ENCODE measurements around the gene LCE6A.

LCE6A gene

GRCh38 chr1:152842556-152842955 is at the start of gene LCE6A:
Gene LCE6A (plus strand): TSS chr1:152842856. CDS start chr1:152843521, 665 bp downstream.
- no peaks in the 10 kb centered on the region for H3K36me3 ChIP-seq (ENCODE audit: control insufficient read depth in 1 of 2, insufficient read depth in 2 of 2, low read length in 2 of 2)
- H3K4me3 ChIP-seq (ENCODE audit: low read depth in 1 of 2, low read length in 2 of 2), result no peak within 1 kb of the TSS
- no peaks in the 10 kb centered on the region for H3K9me3 ChIP-seq (ENCODE audit: control insufficient read depth in 1 of 2, low read length in 2 of 2)
- H3K27ac ChIP-seq (ENCODE audit: low read length), result no peak within 1 kb of the TSS
- H3K4me1 ChIP-seq (ENCODE audit: control insufficient read depth in 1 of 2, insufficient read depth in 2 of 2, low read length in 2 of 2), result no peaks in the 10 kb centered on the region
- H3K27me3 ChIP-seq (ENCODE audit: low read depth, low read length), result no peaks in the 10 kb centered on the region

GRCh38 chr1:152795686-152796085 is 47.0 kb upstream of the LCE6A start:
- H3K4me3 ChIP-seq (ENCODE audit: low read depth in 1 of 2, low read length in 2 of 2), result no peak overlapping the region
- H3K27me3 ChIP-seq (ENCODE audit: low read depth, low read length), result no peaks in the 10 kb centered on the region
- H3K4me1 ChIP-seq (ENCODE audit: control insufficient read depth in 1 of 2, insufficient read depth in 2 of 2, low read length in 2 of 2), result no peaks in the 10 kb centered on the region
- no peaks in the 10 kb centered on the region for H3K36me3 ChIP-seq (ENCODE audit: control insufficient read depth in 1 of 2, insufficient read depth in 2 of 2, low read length in 2 of 2)
- no peak overlapping the region for H3K27ac ChIP-seq (ENCODE audit: low read length)
- H3K9me3 ChIP-seq (ENCODE audit: control insufficient read depth in 1 of 2, low read length in 2 of 2), result no peaks in the 10 kb centered on the region

GRCh38 chr1:152796421-152796820 is 46.2 kb upstream of the LCE6A start, which contains the start of gene LCE1D:
Gene LCE1D (plus strand): TSS chr1:152796721. CDS start chr1:152797795, 1,074 bp downstream.
- H3K9me3 ChIP-seq (ENCODE audit: control insufficient read depth in 1 of 2, low read length in 2 of 2), result no peaks in the 10 kb centered on the region
- no peak within 1 kb of the TSS for H3K27ac ChIP-seq (ENCODE audit: low read length)
- H3K4me1 ChIP-seq (ENCODE audit: control insufficient read depth in 1 of 2, insufficient read depth in 2 of 2, low read length in 2 of 2), result no peaks in the 10 kb centered on the region
- no peak within 1 kb of the TSS for H3K4me3 ChIP-seq (ENCODE audit: low read depth in 1 of 2, low read length in 2 of 2)
- no peaks in the 10 kb centered on the region for H3K27me3 ChIP-seq (ENCODE audit: low read depth, low read length)
- no peaks in the 10 kb centered on the region for H3K36me3 ChIP-seq (ENCODE audit: control insufficient read depth in 1 of 2, insufficient read depth in 2 of 2, low read length in 2 of 2)

GRCh38 chr1:152801333-152801732 is 41.3 kb upstream of the LCE6A start:
- no peak overlapping the region for H3K4me3 ChIP-seq (ENCODE audit: low read depth in 1 of 2, low read length in 2 of 2)
- H3K27ac ChIP-seq (ENCODE audit: low read length), result no peak overlapping the region
- H3K4me1 ChIP-seq (ENCODE audit: control insufficient read depth in 1 of 2, insufficient read depth in 2 of 2, low read length in 2 of 2), result no peaks in the 10 kb centered on the region
- H3K36me3 ChIP-seq (ENCODE audit: control insufficient read depth in 1 of 2, insufficient read depth in 2 of 2, low read length in 2 of 2), result no peaks in the 10 kb centered on the region
- H3K27me3 ChIP-seq (ENCODE audit: low read depth, low read length), result no peaks in the 10 kb centered on the region
- no peaks in the 10 kb centered on the region for H3K9me3 ChIP-seq (ENCODE audit: control insufficient read depth in 1 of 2, low read length in 2 of 2)

GRCh38 chr1:152806576-152806975 is 36.1 kb upstream of the LCE6A start, which contains the start of gene LCE1C:
Gene LCE1C (minus strand): TSS chr1:152806651. CDS start chr1:152805478, 1,173 bp downstream.
- Histone ChIP-seq H3K4me1 (ENCODE audit: control insufficient read depth in 1 of 2, insufficient read depth in 2 of 2, low read length in 2 of 2) (no peaks in the 10 kb centered on the region), H3K27ac (ENCODE audit: low read length) (no peak within 1 kb of the TSS), H3K9me3 (ENCODE audit: control insufficient read depth in 1 of 2, low read length in 2 of 2) (no peaks in the 10 kb centered on the region), H3K36me3 (ENCODE audit: control insufficient read depth in 1 of 2, insufficient read depth in 2 of 2, low read length in 2 of 2) (no peaks in the 10 kb centered on the region), H3K27me3 (ENCODE audit: low read depth, low read length) (no peaks in the 10 kb centered on the region), H3K4me3 (ENCODE audit: low read depth in 1 of 2, low read length in 2 of 2) (no peak within 1 kb of the TSS)

GRCh38 chr1:152811050-152811449 is 31.6 kb upstream of the LCE6A start:
- no peaks in the 10 kb centered on the region for H3K27me3 ChIP-seq (ENCODE audit: low read depth, low read length)
- H3K9me3 ChIP-seq (ENCODE audit: control insufficient read depth in 1 of 2, low read length in 2 of 2), result no peaks in the 10 kb centered on the region
- H3K36me3 ChIP-seq (ENCODE audit: control insufficient read depth in 1 of 2, insufficient read depth in 2 of 2, low read length in 2 of 2), result no peaks in the 10 kb centered on the region
- H3K4me3 ChIP-seq (ENCODE audit: low read depth in 1 of 2, low read length in 2 of 2), result no peak overlapping the region
- H3K27ac ChIP-seq (ENCODE audit: low read length), result no peak overlapping the region
- H3K4me1 ChIP-seq (ENCODE audit: control insufficient read depth in 1 of 2, insufficient read depth in 2 of 2, low read length in 2 of 2), result no peaks in the 10 kb centered on the region

GRCh38 chr1:152811671-152812070 is 31.0 kb upstream of the LCE6A start, which contains the start of gene LCE1B:
Gene LCE1B (plus strand): TSS chr1:152811971. CDS start chr1:152812447, 476 bp downstream.
- no peaks in the 10 kb centered on the region for H3K4me1 ChIP-seq (ENCODE audit: control insufficient read depth in 1 of 2, insufficient read depth in 2 of 2, low read length in 2 of 2)
- no peaks in the 10 kb centered on the region for H3K9me3 ChIP-seq (ENCODE audit: control insufficient read depth in 1 of 2, low read length in 2 of 2)
- no peaks in the 10 kb centered on the region for H3K36me3 ChIP-seq (ENCODE audit: control insufficient read depth in 1 of 2, insufficient read depth in 2 of 2, low read length in 2 of 2)
- H3K27ac ChIP-seq (ENCODE audit: low read length), result no peak within 1 kb of the TSS
- no peak within 1 kb of the TSS for H3K4me3 ChIP-seq (ENCODE audit: low read depth in 1 of 2, low read length in 2 of 2)
- H3K27me3 ChIP-seq (ENCODE audit: low read depth, low read length), result no peaks in the 10 kb centered on the region

- no peak overlapping the region for H3K4me3 ChIP-seq (ENCODE audit: low read depth in 1 of 2, low read length in 2 of 2)
- no peak overlapping the region for H3K27ac ChIP-seq (ENCODE audit: low read length)
- no peaks in the 10 kb centered on the region for H3K9me3 ChIP-seq (ENCODE audit: control insufficient read depth in 1 of 2, low read length in 2 of 2)
- no peaks in the 10 kb centered on the region for H3K27me3 ChIP-seq (ENCODE audit: low read depth, low read length)
- H3K36me3 ChIP-seq (ENCODE audit: control insufficient read depth in 1 of 2, insufficient read depth in 2 of 2, low read length in 2 of 2), result no peaks in the 10 kb centered on the region
- H3K4me1 ChIP-seq (ENCODE audit: control insufficient read depth in 1 of 2, insufficient read depth in 2 of 2, low read length in 2 of 2), result no peaks in the 10 kb centered on the region
Measured at GRCh38 chr1:152817309-152817708, 25.3 kb upstream of the LCE6A start.

- H3K4me3 ChIP-seq (ENCODE audit: low read depth in 1 of 2, low read length in 2 of 2), result no peak overlapping the region
- H3K27ac ChIP-seq (ENCODE audit: low read length), result no peak overlapping the region
- no peaks in the 10 kb centered on the region for H3K36me3 ChIP-seq (ENCODE audit: control insufficient read depth in 1 of 2, insufficient read depth in 2 of 2, low read length in 2 of 2)
- H3K27me3 ChIP-seq (ENCODE audit: low read depth, low read length), result no peaks in the 10 kb centered on the region
- no peaks in the 10 kb centered on the region for H3K9me3 ChIP-seq (ENCODE audit: control insufficient read depth in 1 of 2, low read length in 2 of 2)
- no peaks in the 10 kb centered on the region for H3K4me1 ChIP-seq (ENCODE audit: control insufficient read depth in 1 of 2, insufficient read depth in 2 of 2, low read length in 2 of 2)
Measured at GRCh38 chr1:152823294-152823693, 19.4 kb upstream of the LCE6A start.

GRCh38 chr1:152824964-152825363 is 17.7 kb upstream of the LCE6A start:
- Histone ChIP-seq H3K27ac (ENCODE audit: low read length) (no peak overlapping the region), H3K4me3 (ENCODE audit: low read depth in 1 of 2, low read length in 2 of 2) (no peak overlapping the region), H3K9me3 (ENCODE audit: control insufficient read depth in 1 of 2, low read length in 2 of 2) (no peaks in the 10 kb centered on the region), H3K27me3 (ENCODE audit: low read depth, low read length) (no peaks in the 10 kb centered on the region), H3K36me3 (ENCODE audit: control insufficient read depth in 1 of 2, insufficient read depth in 2 of 2, low read length in 2 of 2) (no peaks in the 10 kb centered on the region), H3K4me1 (ENCODE audit: control insufficient read depth in 1 of 2, insufficient read depth in 2 of 2, low read length in 2 of 2) (no peaks in the 10 kb centered on the region)

- Histone ChIP-seq H3K27me3 (ENCODE audit: low read depth, low read length) (no peaks in the 10 kb centered on the region), H3K4me3 (ENCODE audit: low read depth in 1 of 2, low read length in 2 of 2) (no peak within 1 kb of the TSS), H3K36me3 (ENCODE audit: control insufficient read depth in 1 of 2, insufficient read depth in 2 of 2, low read length in 2 of 2) (no peaks in the 10 kb centered on the region), H3K27ac (ENCODE audit: low read length) (no peak within 1 kb of the TSS), H3K4me1 (ENCODE audit: control insufficient read depth in 1 of 2, insufficient read depth in 2 of 2, low read length in 2 of 2) (no peaks in the 10 kb centered on the region), H3K9me3 (ENCODE audit: control insufficient read depth in 1 of 2, low read length in 2 of 2) (no peaks in the 10 kb centered on the region)
Measured at GRCh38 chr1:152827173-152827572, 15.5 kb upstream of the LCE6A start, which contains the start of gene LCE1A. Gene LCE1A (plus strand): TSS chr1:152827473. CDS start chr1:152827473, 0 bp downstream.

- no peaks in the 10 kb centered on the region for H3K27me3 ChIP-seq (ENCODE audit: low read depth, low read length)
Measured at GRCh38 chr1:152836870-152837269, 5.8 kb upstream of the LCE6A start.

More at GRCh38 chr1:152836870-152837269, 5.8 kb upstream of the LCE6A start:
- Histone ChIP-seq H3K4me1 (ENCODE audit: control insufficient read depth in 1 of 2, insufficient read depth in 2 of 2, low read length in 2 of 2) (no peaks in the 10 kb centered on the region), H3K36me3 (ENCODE audit: control insufficient read depth in 1 of 2, insufficient read depth in 2 of 2, low read length in 2 of 2) (no peaks in the 10 kb centered on the region), H3K4me3 (ENCODE audit: low read depth in 1 of 2, low read length in 2 of 2) (no peak overlapping the region), H3K27ac (ENCODE audit: low read length) (no peak overlapping the region), H3K9me3 (ENCODE audit: control insufficient read depth in 1 of 2, low read length in 2 of 2) (no peaks in the 10 kb centered on the region)

Data from muscle layer of duodenum (tissue), 2 donors.